GM19397 (cell line): Measurements from ENCODE around the gene CCR9.

Source experiments
- ATAC-seq: cut with Tn5 transposase; IDR thresholded peaks from one replicate; pipeline ENCODE4 v1.9.1; 2021; ENCODE audit warnings: mild to moderate bottlenecking, moderate library complexity; ENCODE audit not compliant: unreplicated experiment

Gene CCR9

DNA sequence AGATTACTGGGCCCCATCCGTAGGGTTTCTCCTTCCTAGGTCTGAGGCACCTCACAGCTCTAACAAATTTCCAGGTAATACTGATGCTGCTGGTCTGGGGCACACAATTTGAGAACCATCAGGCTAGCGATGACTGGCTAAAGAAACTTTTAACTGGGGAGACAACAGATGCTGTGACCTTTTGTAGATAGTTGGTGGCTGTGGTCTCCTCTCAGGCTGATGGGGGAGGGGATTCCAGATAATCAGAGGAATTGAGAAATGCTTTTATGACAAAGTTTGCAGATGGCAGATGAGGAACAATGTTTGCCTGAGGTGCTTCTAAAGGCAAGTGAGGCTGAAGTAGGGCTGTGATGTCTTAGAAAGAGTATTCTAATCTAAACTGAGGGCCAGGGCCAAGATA lies 13.8 kb upstream of the CCR9 start:
- no peak for ATAC-seq

DNA sequence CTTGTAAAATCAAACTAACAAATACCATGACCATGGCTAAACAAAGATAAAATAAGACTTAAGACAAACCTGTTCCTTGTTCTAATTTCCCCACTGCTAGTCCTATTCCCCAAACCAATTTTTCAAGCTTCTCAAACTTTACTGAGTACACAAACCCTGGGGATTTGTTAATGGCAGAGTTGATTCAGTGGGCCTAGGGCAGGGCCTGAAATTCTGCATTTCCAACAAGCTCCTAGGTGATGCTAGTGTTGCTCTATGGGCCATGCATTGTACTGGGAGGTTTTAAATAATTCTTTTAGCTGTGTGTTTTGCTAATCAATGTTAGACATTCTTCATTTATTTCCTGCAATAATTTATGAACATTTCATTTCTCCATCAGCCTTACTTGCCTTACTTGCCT lies 13.3 kb upstream of the CCR9 start:
- ATAC-seq, result no peak

DNA sequence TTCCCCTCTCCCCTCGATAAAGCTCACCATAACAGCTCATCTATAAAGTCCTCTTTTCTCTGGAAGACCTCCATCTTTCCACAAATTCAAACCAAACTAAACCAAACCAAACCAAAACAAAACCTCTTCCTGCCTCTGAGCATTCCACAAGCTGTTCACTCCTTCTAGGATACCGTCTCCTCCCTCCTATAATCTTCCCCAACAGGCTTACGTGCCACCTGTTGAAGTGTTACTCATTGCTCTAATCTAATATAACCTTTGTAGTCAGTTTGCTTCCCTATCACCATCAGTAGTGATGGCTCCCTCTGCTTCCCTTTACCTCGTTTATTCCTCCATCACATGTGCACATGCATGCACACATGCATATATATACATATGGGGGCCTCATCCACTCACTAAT lies 12.7 kb upstream of the CCR9 start:
- ATAC-seq, result no peak

DNA sequence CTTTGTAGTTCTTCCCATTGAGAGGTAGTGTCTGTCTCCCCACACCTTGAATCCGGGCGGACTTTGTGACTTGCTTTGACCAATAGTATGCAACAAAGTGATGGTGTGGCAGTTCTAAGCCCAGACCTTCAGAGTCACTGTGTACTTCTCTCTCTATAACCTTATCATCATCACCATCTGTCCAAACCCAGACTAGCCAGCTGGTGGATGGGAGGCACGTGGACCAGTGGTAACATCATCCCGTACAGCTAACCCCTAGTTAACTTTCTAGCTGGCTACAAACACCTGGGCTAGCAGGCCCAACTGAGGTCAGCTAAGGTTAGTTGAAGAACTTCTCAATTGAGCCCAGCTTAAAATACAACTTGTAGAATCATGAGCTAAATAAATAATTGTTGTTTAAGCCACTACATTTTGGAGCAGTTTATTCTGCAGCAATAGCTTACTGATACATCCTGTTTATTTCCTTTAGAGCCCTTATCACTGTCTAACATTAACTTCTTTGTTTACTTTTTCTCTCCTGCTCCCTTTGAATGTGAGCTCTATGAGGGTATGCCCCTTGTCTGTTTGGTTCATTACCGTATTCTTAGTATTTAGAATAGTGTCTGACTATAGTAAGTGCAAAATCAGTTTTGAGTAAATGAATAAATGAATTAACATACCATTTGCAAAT lies 11.5 kb upstream of the CCR9 start:
- ATAC-seq, result no peak

DNA sequence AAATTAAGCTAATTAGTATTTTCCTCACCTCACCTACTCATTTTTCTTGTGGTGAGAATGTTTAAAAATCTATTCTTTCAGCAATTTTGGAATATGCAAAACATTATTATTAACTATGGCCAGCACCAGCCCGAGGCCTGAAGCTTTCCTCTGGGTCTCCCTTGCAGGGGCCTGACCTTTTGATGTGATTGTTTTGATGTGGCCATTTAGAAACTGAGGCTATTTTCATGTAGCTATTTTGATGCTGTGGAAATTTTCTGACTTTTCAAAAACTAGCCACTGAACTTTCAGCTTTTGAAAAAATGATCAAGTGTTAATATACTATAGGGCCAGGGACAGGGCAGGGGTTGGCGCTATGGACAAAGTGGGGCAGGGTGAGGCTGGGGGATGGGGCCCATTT lies 8.2 kb upstream of the CCR9 start:
- ATAC-seq, result no peak

DNA sequence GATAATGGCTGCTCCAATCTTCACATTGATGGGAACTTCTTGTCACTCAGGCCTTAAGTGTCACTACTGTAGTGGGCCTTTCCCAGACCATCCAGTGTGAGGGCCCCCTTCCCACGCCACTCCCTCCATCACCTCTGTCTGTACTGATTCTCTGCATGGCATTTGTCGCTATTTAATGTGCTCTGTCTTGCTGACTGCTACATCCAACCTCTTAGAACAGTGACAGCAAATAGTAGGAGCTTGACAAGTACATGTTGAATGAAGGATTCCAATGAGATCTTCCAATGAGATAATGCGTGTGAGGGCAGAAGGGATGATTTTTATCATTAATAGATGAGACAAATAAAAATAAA lies 5.6 kb upstream of the CCR9 start:
- ATAC-seq, result no peak

DNA sequence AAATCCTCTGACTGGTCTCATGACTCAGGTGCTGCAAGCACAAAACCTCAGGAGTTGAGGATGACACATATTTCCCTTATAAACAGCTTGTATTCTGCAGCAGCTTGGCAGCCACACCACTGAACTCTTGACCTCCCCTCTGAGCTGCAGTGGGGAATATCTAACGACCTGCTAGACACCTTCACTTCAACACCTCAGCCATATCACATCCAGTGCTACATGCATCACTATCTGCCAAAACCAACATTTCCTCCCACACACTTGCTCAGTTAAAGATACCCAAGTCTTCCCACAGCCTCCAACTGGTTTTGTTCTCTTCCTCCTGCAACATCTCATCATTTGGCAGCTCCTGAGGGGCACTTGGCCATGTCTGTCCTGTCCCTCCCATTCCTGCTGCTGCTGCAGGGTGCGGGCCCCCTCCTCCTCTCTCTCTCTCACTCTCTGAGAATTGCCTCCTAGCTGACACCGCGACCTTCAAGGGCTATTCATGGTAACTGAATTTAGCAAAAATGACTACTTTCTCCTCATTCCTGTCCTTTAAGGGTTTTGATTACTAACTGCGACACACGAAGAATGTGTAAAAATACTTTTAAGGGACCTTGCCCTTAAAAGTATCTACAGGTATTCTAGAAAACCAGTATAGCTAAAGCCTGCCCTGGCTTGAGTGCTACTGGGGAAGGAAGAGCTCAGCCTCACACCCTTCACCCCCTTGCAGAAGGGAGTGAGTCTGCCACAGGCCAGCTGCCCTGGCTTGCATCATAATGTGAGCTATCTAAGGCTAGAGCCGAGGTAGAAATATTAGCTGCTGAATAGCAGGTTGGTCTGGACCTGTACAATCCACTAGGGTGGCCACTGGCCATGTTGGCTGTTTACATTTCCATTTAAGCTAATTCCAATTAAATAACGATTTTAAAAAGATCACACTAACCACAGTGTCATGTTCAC lies 5.0 kb upstream of the CCR9 start:
- ATAC-seq, result no peak

DNA sequence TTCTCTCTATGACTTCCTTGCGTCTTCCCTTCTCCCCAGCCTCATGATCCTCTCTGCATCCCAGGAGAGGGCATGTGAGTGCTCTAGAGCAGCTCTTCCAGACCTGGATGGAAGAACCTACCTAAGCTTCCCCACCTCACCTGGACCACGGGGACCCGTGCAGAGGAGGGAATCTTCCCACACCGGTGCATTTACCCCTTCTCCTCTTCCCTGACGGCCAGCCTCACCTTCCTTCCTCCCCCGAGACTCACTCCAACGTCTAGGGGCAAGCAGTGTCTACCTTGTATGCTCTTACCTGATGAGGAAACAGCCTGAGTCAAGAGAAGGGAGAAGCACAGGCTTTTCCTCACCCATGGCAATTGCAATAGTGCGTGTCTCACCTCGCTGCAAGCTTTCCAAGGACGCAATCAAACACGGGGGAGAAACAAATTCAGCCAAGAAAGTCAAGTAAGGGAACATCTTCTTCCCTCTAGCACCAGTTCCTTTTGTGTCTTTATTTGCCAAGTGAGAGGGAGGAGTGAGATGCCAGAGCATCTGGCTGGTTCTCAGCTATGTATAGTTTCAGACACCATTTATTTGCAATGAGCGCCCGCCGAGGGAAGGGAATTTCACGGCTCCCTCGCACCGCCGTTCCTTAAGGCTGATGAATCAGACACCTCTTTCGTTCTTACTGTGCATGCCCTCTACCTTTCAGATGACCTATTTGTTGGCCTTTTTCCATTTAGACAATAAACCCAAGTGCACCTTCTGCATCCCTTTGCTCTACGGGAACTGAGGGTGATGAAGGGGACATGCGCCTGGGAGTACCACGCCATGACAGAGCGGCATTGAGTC lies 1.8 kb upstream of the CCR9 start:
- ATAC-seq, result no peak

DNA sequence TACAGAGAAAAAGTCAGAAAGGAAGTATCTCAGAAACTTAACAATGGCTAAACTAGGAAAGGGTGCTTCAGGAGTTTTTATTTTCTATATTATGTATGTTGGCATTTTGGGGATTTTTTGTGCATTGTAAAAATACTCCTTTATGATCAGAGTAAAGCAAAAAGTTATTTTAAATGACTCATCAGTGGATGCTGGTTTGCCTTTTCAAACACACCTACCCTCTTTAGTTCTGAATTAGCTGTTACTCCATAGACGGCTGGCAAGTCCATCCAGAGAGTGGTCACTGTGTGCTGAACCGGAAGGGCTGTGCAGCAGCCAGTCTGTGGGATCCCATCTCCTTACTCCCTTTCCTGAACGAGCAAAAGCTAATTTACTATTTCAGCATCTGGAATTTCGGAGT lies 942 bp downstream of the CCR9 start:
- no peak for ATAC-seq

DNA sequence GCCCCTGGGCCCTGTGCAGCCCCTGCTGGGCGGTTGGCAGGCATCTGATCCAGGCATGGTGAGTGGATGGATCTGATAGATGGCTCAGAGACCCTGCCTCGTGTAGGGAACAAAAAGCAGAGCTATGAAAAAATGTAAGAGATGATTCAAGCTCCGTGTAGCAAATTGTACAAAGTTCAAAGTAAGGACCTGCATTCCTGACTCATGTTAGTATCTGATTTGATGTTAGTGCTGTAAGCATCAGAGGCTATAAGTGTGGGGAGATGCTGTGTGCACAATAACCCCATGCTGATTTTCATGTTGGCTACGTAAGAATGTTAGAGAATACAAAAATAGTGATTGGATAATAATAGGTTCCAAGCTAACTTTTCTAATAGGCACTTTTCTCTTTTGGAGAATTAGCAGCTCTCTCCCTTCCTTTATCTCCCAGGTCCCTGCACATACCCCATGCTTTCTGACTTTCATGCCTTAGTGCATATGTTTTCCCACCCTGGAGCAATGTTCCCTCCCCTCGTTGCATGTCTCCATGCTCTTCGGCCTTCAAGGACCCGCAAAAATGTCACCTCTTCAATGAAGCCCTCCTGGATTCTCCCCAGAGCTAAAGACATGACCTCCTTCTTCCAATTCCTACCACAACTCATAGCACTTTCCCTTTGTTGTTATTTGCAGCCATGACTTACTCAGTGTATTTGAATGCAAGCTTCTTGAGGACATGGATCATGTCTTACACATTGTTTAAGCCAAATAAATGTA lies 1.6 kb downstream of the CCR9 start:
- ATAC-seq, result no peak

DNA sequence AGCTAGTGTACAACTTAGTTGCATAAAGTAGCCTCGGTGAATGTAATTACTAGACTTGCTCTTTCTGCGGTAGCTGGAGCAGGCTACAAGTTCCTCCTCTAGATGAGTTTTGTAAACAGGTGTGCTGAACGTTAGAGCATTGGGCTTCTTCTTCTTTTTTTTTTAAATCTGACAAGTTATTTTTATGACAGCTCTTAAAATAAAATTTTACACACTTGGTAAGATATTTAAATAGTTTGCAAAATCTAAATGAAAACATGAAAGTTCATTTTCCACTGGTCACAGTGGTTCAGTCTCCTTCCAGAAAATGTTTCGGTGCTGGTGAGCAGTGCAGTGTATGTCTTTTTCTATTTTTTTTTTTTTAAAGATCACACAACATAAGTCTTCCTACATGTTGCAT lies 3.0 kb downstream of the CCR9 start:
- no peak for ATAC-seq

DNA sequence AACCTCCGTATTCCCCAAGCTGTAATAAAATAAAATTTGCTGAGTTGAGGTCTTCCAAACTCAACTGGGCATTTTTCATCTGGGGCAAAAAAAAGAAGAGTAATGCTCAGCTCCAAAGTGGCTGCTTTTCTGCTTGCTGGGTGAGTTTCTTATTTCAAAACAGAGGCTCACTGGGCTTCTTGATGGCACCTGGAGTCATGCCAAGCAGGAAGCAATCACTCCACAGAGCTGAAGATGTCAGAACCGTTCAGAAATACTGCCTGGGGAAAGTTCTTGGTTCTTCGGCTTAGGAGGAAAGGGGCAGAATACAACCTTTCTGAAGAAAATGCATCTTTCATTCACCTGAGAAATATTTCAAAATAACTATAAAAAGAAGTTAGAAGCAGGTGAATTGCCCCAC lies 4.1 kb downstream of the CCR9 start:
- no peak for ATAC-seq

DNA sequence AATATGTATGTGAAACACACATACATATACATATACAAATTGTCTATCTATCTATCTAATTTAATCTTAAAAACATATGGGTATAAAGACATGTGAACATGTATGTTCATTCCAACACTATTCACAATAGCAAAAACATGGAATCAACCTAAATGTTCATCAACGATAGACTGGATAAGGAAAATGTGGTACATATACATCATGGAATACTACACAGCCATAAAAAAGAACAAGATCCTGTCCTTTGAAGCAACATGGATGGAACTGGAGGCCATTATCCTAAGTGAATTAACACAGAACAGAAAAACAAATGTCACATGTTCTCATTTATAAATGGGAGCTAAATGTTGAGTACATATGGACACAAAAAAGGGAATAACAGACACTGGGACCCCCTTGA lies 5.8 kb downstream of the CCR9 start:
- no peak for ATAC-seq

DNA sequence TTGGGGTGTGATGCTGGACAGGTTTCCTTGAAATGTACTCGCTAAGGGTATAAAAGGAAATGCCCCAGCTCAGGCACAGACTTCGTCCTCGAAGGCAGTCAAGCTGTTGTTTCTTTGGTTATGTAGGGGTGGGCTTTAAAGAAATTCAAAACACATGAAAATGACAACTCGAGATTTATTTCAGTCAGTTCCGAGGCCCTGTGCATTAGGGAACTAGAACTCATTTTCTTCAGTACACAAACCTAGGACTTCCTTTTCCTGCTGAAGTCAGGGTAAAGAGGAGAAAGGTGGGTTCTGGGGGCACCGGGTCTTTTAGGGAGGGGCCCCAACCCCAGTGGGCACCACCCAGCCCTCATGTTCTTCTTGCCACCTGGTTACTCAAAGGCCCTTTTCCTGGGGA lies 7.7 kb downstream of the CCR9 start:
- no peak for ATAC-seq

DNA sequence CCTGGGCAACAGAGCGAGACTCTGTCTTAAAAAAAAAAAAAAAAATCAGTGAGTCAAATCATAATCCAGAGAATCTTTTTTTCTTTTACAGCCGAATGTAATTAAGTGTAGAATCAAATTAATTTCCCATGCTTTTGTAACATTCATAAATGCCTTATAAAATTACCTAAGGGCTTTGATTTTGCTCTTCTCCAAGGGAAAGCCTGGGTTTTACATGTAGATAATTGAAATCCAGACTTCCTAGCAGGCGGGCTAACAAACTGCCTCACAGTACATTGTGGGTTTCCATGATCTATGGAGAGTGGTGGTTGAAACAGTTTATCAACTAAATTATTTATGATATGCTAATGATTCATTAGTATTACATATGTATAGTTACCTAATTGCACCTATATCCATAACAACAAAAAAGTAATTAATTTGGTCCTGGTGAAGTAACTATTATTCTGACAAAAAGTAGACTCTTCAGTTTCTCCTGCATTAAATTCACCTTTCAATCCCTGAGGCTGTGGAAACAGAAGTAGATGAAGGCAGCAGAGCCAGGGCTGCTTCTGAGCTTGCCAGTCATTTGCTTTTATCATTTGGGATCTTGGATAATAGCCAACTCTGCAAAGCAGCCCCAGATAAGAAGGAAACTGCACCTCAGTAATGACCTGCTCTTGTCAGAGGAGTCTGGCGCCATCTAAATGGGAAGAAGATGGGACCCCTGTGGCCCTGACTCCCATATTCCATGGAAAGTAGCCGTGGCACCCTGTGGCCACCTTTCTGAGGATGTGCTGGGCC lies 9.5 kb downstream of the CCR9 start:
- no peak for ATAC-seq

DNA sequence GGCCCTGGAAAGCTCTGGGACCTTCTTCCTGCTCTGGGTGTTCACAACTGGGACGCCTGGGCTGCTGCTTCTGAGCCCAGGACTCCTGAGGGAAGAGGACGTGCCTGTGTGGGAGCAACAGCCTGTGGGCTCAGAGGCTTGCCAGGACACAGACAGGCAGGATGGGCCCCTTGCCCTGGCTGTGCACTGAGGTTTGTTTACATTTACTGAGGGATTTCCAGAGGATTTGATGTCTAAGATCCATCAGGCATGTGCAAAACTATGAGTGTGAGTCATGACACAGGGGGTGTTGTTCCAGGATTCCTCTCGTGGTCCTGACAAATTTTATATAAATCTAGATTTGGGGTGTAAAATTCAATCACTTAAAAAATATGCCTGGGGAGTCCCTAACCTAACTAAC lies 10.6 kb downstream of the CCR9 start:
- ATAC-seq, result no peak

DNA sequence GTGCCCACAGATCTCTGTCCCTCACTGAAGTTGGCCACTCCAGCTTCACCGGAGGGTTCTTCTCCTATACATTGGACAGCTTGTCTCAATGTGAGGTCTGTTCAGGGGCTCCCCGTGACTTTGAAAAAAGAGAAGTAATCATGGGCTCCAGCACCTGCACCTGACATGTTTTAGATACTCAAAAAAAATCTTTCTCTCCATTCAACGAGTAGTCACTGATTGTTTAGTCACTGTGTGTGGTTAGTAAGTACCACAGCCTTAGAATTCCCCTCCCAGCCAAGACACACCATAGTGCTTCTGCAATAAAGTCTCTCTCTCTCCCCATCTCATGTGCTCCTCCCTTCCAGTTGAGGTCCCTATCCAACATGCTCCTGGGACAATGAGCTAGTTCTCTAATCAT lies 18.6 kb downstream of the CCR9 start:
- ATAC-seq, result no peak

DNA sequence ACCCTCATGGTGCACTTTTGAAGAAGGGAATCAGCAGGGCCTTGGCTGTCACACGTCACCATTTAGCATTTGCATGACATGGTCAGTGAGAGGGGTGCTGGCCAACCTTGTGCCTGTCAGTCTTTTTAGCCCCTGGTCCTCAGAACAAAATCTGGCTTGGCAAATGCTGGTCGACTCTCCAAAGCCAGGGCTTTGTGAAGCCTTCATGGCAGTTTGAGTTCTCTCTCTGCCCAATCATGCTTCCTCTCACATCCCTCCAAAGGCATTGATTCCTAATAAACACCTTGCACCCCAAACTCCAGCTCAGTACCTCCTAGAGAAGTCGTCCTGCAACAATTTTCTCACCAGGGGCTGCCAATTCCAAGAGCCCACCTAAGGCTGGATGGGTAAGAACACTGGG lies 19.4 kb downstream of the CCR9 start:
- no peak for ATAC-seq

DNA sequence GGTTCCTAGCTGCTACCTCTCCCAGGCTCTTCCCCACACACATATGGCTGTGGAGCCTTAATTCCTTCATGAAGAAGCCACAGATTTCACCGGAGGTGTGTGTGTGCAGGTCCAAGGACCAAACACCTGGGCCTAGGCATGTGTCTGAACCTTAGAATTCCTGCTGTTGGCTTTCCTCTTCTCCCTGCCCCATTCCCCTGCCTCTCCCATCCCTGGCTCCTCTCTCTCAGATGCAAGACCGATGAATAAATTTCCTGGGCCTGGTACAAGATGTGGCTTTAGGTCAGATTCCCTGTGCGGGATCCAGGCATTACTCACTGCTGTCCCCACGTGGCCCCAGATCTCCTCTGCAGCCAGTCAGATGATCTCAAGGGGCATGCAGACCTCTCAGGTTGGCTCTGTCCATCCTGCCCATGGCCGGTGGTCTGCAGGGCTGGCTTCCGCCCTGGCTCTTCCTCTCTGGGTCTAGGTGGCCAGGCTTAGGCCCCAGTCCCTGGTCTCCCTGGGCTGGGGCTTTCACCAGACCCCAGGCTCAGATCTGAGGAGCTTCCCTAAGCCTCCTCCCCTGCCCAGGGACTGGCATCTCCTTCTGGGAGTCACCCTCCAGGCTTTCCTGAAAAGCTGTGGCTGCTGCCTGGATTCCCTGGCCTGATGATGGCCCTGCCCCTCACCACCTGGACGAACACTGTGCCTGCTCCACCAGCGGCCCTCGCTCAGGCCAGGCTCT lies 20.5 kb downstream of the CCR9 start:
- no peak for ATAC-seq
